OCI-LY3 (cell line): Measurements from ENCODE around the gene HYAL1.

ENCODE experiments used
- H2AFZ ChIP-seq: fragments of 200-600, 300-600 bp; shearing (Covaris generic); 2 replicates; pipeline ENCODE4 v1.6.0; 2014; ENCODE audit warnings: antibody characterized with exemption, low read depth, low read length
- H3K27ac ChIP-seq: fragments of 200-600, 300-600 bp; sonication (generic); 2 replicates; pipeline ENCODE4 v1.5.1; 2014; ENCODE audit warnings: mild to moderate bottlenecking, low read length, moderate library complexity, mixed read lengths
- H3K27me3 ChIP-seq: fragments of 200-600, 300-600 bp; sonication (generic); 2 replicates; pipeline ENCODE4 v1.6.1; 2014; ENCODE audit warnings: low read depth, low read length, mixed read lengths
- H3K36me3 ChIP-seq: fragments of 200-600, 300-600 bp; sonication (generic); replicated peaks from 2 replicates; pipeline ENCODE3; 2014; ENCODE audit warnings: low read depth, low read length, mixed read lengths
- H3K4me1 ChIP-seq: fragments of 300-600, 200-600 bp; sonication (generic); 2 replicates; pipeline ENCODE4 v1.6.1; 2014; ENCODE audit warnings: low read length, mixed read lengths
- H3K4me2 ChIP-seq: fragments of 200-600, 300-600 bp; sonication (generic); 2 replicates; pipeline ENCODE4 v1.6.1; 2014; ENCODE audit warnings: low read length, mixed read lengths
- H3K4me3 ChIP-seq: fragments of 300-600, 200-600 bp; sonication (generic); 2 replicates; pipeline ENCODE4 v1.5.1; 2014; ENCODE audit warnings: antibody characterized with exemption, mild to moderate bottlenecking, low read length, moderate library complexity
- H3K79me2 ChIP-seq: fragments of 300-600, 200-600 bp; shearing (Covaris generic); 2 replicates; pipeline ENCODE4 v1.6.1; 2014; ENCODE audit warnings: mild to moderate bottlenecking, low read length, mixed read lengths
- H3K9ac ChIP-seq: fragments of 300-600, 200-600 bp; shearing (Covaris generic); 2 replicates; pipeline ENCODE4 v1.6.0; 2014; ENCODE audit warnings: mild to moderate bottlenecking, low read length, moderate library complexity
- H3K9me3 ChIP-seq: fragments of 200-600, 300-600 bp; shearing (Covaris generic); 2 replicates; pipeline ENCODE4 v1.6.1; 2014; ENCODE audit warnings: low read length, mixed read lengths; ENCODE audit not compliant: insufficient read depth
- H4K20me1 ChIP-seq: fragments of 200-600, 300-600 bp; sonication (generic); 2 replicates; pipeline ENCODE4 v1.6.1; 2016; ENCODE audit warnings: low read length, mixed read lengths; ENCODE audit not compliant: insufficient read depth
- CTCF ChIP-seq: fragments of 200-600, 300-600 bp; sonication (generic); IDR thresholded peaks from 2 replicates; pipeline ENCODE4 v1.5.1; 2014; ENCODE audit warnings: antibody characterized with exemption, low read length, low read depth
- EZH2phosphoT487 ChIP-seq: fragments of 200-600 bp; shearing (Covaris generic); IDR thresholded peaks from 2 replicates; pipeline ENCODE4 v1.6.1; 2018; ENCODE audit warnings: antibody characterized with exemption, mixed run types, low read depth

Gene HYAL1

GRCh38 chr3:50270422-50271224 lies 32.8 kb downstream of the HYAL1 start:
- Histone ChIP-seq H3K9me3 (no peaks in the 10 kb centered on the region), H3K4me3 (no peak overlapping the region), H3K36me3 (no peaks in the 10 kb centered on the region), H2AFZ (no peak overlapping the region), H3K9ac (no peak overlapping the region), H3K4me1 (peaks cover 9% of the 10 kb centered on the region; the same call in 1 of the 2 replicates), H3K79me2 (no peaks in the 10 kb centered on the region), H4K20me1 (no peaks in the 10 kb centered on the region), H3K4me2 (no peak overlapping the region), H3K27me3 (peaks cover 30% of the 10 kb centered on the region), H3K27ac (no peak overlapping the region)
- TF ChIP-seq EZH2phosphoT487 (no peak), CTCF (no peak)

- no peak overlapping the region for H3K27ac ChIP-seq
- no peak overlapping the region for H3K9ac ChIP-seq
- peaks cover 9% of the 10 kb centered on the region; the same call in 1 of the 2 replicates for H3K4me1 ChIP-seq
- H3K4me3 ChIP-seq, result no peak overlapping the region
- no peaks in the 10 kb centered on the region for H3K9me3 ChIP-seq
- H3K4me2 ChIP-seq, result no peak overlapping the region
- no peaks in the 10 kb centered on the region for H4K20me1 ChIP-seq
- H3K27me3 ChIP-seq, result peaks cover 30% of the 10 kb centered on the region
- H2AFZ ChIP-seq, result no peak overlapping the region
- H3K79me2 ChIP-seq, result no peaks in the 10 kb centered on the region
- no peaks in the 10 kb centered on the region for H3K36me3 ChIP-seq
- TF ChIP-seq CTCF, result no peak
- no peak for TF ChIP-seq EZH2phosphoT487
Observed at GRCh38 chr3:50269977-50270413, 33.4 kb downstream of the HYAL1 start.

GRCh38 chr3:50269460-50269859 lies 33.9 kb downstream of the HYAL1 start:
- peaks cover 9% of the 10 kb centered on the region; the same call in 1 of the 2 replicates for H3K4me1 ChIP-seq

More at GRCh38 chr3:50269460-50269859, 33.9 kb downstream of the HYAL1 start:
- TF ChIP-seq CTCF (no peak), EZH2phosphoT487 (no peak)
- Histone ChIP-seq H3K79me2 (no peaks in the 10 kb centered on the region), H3K27ac (no peak overlapping the region), H3K9ac (no peak overlapping the region), H2AFZ (no peak overlapping the region), H3K4me3 (no peak overlapping the region), H3K36me3 (no peaks in the 10 kb centered on the region), H3K27me3 (peaks cover 30% of the 10 kb centered on the region), H3K4me2 (no peak overlapping the region), H4K20me1 (no peaks in the 10 kb centered on the region), H3K9me3 (no peaks in the 10 kb centered on the region)
